RPMI8226 (cell line): ENCODE measurements around the gene LNX1.

Source experiments
- DNase-seq: peaks from one replicate; pipeline ENCODE4 v3.0.0-alpha.2; 2015

LNX1 gene

GRCh38 chr4:53591372-53591892, at the start of gene LNX1:
TSS of gene LNX1 (minus strand) at chr4:53591486. CDS start at chr4:53574002, 17,484 bp downstream.
- DNase-seq: peak; percentile 11

DNA sequence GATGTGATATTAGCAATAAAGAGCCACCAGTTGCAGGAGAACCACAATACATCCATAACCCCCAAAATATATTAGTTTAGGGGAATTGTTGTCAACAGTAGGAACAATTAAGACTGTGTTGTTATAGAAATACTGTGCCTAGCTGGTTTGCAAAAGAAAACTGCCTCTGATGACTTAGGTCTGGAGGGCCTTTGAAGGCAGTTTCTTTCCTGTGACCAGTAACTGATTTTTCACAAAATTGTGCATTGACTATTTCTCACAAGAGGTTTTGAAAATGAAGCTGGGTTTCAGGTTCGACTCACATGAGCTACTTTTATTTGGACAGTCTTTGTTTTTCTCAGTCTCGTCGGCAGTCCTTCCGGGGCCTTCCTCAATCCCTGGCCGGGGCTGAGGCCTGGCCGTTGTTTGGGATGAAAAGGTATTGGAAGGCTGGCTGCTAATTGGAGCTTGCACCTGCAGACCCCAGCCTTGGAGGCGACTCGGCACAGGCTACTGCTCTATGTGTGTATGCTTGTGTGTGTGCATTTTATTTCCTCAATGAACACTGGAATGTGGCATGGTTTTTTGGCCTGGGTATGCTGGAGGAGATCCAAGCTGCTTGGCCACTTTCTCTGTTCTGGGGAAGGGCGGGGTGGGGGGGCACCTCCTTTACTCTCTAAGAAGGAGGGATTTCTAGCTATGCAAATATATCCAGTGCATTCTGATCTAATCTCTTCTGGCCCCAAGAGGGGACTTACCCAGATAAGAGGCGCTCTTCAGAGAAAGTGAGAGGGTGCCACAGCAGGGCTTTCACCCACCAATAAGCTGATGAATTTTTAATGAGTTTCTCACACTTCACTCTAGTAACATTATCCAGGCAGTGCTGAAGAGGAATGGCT, 49.5 kb upstream of the LNX1 start:
- no peak for DNase-seq

- DNase-seq: no peak
Measured at GRCh38 chr4:53638919-53639318, 47.6 kb upstream of the LNX1 start.

GRCh38 chr4:53637348-53637747, 46.1 kb upstream of the LNX1 start:
- DNase-seq: no peak

- DNase-seq: no peak
Measured at GRCh38 chr4:53635697-53636483, 44.6 kb upstream of the LNX1 start.

GRCh38 chr4:53633608-53634007, 42.3 kb upstream of the LNX1 start:
- no peak for DNase-seq

DNA sequence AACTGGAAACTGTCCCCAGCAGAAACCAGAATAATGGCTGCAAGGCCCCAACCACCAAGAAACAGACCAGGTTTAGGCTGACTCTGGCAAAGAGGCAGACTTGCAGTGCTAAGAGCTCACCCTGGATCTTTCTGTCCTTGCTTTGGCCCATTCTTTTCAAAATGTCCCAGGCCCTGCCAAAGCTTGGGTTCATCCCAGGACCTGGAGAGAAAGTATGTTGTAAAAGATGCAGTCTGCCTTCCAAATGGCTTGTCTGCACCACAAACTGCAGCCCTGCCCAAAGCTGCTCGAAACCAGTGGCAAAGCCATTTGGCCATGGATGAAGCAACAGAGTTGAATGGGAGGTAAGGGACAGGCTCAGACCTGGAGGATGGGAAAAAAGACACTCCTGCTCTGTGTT, 38.0 kb upstream of the LNX1 start:
- DNase-seq: no peak

DNA sequence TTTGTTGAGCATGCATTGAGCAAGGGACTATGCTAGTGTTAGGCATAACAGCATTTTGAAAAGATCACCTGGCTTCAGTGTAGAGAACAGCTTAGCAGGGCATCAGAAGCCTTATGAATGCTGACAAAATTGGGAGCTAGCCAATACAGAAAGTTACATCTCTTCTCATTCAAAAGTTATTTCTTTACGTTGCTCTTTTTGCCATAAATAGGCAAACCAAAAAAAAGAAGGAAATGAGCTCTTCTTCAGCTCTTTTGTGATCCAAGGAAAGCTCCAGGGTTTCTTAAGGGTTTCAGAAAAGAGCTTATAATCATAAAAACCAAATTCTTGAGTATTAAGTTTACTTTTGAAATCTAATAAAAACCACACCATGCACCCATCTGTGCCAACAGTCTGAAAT, 35.2 kb upstream of the LNX1 start:
- no peak for DNase-seq

- no peak for DNase-seq
Measured at GRCh38 chr4:53625888-53626287, 34.6 kb upstream of the LNX1 start.

- DNase-seq: no peak
Measured at GRCh38 chr4:53622739-53623151, 31.5 kb upstream of the LNX1 start.

GRCh38 chr4:53620956-53621355, 29.7 kb upstream of the LNX1 start:
- no peak for DNase-seq

- no peak for DNase-seq
Measured at GRCh38 chr4:53619431-53619830, 28.1 kb upstream of the LNX1 start.

DNA sequence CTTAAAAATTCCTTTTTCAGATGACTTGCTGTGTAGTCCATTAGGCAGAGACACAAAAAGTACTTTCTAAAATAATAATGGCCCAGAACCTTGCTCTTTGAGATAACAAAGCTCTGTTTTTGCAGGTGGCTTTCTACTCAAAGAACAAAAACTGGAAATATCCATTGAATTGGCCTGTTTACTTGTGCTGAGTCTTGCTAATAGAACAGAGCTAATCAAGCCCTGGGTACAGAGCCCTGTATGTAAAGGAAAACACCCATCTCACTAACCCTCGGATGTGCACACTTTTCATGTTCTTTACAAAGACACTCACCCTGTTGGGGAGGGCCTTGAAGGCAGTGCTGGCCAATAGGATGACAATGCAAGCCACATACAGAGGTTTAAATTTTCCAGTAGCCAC, 27.0 kb upstream of the LNX1 start:
- DNase-seq: no peak

DNA sequence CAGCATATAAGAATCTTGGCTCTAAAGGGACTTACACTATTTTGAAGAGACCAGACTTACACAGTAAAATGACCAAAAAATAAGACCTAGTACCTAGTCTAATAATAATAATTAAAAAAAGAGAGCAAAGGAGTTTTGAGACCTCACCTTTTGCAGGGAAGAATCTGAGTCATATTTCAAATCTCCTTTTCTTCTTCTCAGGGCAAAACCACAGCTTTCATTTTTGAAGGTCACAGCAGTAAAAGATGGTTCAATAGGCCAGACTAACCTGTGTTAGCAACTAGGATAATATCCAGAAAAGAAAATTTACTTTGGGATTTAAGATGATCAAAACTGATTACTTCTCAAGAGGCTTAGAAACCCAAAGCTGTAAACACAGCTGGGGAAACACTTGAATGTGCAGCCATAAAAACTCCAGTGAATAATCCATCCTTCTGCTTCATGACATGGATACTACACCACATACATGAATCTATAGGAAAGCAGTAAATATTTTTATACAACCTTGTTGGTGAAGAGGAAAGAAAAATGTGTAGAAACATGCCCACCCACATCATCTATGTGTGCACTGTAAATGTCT, 25.9 kb upstream of the LNX1 start:
- no peak for DNase-seq

GRCh38 chr4:53616219-53616618, 24.9 kb upstream of the LNX1 start:
- no peak for DNase-seq

DNA sequence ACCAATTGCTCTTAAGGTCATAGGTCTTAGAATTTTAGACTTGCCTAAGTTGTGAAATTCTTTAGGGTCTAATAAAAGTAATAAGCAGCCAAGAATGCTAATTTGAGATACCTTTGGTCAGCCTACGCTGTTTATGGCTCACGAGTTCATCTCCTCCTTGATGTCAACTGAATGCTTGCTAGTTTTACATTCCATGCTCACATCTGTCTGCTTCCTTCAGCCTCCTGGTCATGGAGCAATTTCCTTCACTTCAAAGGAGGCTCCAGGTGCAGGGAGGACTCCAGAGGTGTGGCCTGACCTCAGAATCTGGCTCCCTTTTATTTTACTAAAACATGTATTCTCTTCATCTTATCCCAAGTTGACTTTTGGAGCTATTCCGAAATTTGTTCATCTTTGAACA, 23.3 kb upstream of the LNX1 start:
- no peak for DNase-seq

GRCh38 chr4:53613428-53613827, 22.1 kb upstream of the LNX1 start:
- no peak for DNase-seq

DNA sequence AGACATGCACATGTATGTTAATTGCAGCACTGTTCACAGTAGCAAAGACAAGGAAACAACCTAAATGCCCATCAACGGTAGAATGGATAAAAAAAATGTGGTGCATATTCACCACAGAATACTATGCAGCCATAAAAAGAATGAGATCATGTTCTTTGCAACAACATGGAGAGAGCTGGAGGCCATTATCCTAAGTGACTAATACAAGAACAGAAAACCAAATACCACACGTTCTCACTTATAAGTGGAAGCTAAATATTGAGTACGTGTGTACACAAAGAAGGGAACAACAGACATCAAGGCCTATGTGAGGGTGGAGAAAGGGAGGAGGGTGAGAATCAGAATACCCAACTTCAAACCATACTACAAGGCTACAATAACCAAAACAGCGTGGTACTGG, 17.4 kb upstream of the LNX1 start:
- DNase-seq: no peak

GRCh38 chr4:53608242-53608641, 17.0 kb upstream of the LNX1 start:
- no peak for DNase-seq

GRCh38 chr4:53605783-53606182, 14.5 kb upstream of the LNX1 start:
- no peak for DNase-seq

DNA sequence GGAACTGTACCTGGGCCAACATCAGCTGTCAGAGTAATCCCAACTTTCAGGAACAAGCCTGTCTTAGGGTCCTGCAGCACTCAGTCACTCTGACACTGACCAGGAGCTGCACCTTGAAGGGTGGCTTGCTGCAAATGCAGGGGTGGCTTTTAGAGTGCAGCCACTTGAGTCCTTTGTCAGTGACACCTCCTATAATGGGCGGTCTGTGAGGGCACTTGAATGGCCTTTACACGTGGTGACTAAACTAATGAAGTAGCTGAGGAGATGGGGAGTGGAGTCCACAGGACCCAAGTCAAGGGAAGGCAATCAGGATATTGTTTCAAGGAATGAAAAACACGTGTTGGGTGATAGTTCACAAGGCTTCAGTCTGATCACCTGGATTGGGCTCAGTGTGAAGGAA, 11.1 kb upstream of the LNX1 start:
- DNase-seq: no peak

DNA sequence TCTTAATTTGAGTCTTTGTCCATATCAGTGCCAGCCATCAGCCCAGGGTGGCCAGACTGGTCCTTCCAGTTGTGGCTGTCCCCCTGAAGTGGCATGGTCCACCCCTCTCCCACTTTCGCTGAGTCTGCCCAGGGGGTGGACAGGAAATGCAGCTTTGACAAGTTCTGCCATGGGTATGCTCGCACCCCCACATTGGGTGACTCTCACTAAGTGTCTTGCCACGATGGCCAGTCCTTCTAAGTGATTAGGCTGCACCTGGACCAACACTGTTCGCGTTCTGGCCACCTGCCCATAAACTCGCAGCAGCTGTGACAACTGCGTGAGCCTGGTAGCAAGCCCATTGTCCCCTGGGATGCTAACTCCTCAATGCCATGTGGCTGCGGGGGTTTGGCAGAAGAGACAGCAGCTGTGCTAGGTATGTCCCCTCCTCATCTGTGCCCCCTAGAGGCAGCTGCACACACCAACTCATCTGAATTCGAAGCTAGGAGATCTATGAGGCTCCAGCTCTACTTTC, 10.0 kb upstream of the LNX1 start:
- peak; percentile 40 for DNase-seq

GRCh38 chr4:53599632-53600031, 8.3 kb upstream of the LNX1 start:
- no peak for DNase-seq
